Neural cell (in vitro differentiated cells): ENCODE results near the gene CD47.

Experiments used
- EP300 ChIP-seq: fragments of 450-650 bp; conservative IDR thresholded peaks from 2 replicates; pipeline ENCODE4 v1.6.1; 2014; ENCODE audit warnings: antibody characterized with exemption, mild to moderate bottlenecking, moderate library complexity; ENCODE audit not compliant: poor library complexity, severe bottlenecking
- MXI1 ChIP-seq: fragments of 450-650 bp; conservative IDR thresholded peaks from 2 replicates; pipeline ENCODE4 v1.6.1; 2014; ENCODE audit warnings: antibody characterized with exemption, mild to moderate bottlenecking; ENCODE audit not compliant: poor library complexity, severe bottlenecking
- TAF1 ChIP-seq: IDR thresholded peaks from 2 replicates; pipeline ENCODE4 v1.6.1; 2012; ENCODE audit warnings: low read depth
- TF ChIP-seq, protein P1 (sequence below): fragments of 450-650 bp; IDR thresholded peaks from 2 replicates; pipeline ENCODE4 v1.5.1; 2014; ENCODE audit warnings: antibody characterized with exemption, mild to moderate bottlenecking, moderate library complexity; ENCODE audit not compliant: poor library complexity, severe bottlenecking

DNA sequence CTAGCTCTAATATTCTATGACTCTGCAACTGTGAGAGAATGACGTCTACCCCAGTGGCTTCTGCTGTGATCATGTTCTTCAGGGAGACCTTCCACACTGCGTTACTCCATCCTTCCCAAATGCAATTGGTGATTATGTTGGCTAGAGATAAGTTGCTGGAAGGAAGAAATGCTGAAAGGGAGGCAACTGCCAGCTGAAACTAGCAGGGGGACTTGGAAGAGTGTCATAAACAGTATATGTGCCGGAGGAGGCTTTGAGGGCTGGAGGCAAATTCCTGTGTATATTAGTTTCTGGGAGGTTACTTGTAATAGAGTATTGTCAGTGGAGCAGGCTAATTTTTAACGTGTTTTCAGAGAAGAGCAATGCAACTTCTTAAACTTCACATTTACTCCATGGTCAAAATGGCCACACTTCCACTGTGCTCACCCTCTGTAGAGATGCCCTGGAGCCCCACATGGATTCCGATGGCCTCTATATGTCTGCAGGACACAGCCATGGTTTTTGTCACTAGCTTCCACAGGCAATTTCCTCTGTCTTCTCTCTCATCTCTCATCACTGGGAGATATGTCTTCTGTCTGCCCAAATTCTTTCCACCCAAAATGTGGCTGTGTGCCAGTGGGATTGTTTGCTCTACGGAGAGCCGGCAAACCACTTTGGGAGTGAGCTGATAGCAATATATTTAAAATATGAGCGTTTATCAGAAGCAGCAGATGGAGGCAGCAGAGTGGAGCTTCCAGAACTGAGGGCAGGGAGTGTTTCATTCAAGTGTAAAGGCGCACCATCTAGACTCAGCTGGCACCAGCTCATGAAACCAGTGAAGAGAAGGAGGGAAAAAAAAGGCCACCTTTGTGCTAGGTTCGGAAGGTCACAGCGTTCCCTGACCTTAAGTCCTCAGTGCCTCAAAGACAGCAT, 13.3 kb upstream of the CD47 start:
- TF ChIP-seq, protein P1, sequence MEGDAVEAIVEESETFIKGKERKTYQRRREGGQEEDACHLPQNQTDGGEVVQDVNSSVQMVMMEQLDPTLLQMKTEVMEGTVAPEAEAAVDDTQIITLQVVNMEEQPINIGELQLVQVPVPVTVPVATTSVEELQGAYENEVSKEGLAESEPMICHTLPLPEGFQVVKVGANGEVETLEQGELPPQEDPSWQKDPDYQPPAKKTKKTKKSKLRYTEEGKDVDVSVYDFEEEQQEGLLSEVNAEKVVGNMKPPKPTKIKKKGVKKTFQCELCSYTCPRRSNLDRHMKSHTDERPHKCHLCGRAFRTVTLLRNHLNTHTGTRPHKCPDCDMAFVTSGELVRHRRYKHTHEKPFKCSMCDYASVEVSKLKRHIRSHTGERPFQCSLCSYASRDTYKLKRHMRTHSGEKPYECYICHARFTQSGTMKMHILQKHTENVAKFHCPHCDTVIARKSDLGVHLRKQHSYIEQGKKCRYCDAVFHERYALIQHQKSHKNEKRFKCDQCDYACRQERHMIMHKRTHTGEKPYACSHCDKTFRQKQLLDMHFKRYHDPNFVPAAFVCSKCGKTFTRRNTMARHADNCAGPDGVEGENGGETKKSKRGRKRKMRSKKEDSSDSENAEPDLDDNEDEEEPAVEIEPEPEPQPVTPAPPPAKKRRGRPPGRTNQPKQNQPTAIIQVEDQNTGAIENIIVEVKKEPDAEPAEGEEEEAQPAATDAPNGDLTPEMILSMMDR: no peak
- TF ChIP-seq TAF1 (no peak), MXI1 (no peak), EP300 (no peak)
